Measurements from ENCODE around the gene SLC12A7.

SLC12A7 gene

GRCh38 chr5:1014346-1014745 is 97.5 kb downstream of the SLC12A7 start:
- DNase-seq: no peak

GRCh38 chr5:1013948-1014301 is 97.9 kb downstream of the SLC12A7 start:
- DNase-seq: no peak

- no peak for DNase-seq
These were observed 98.5 kb downstream of the SLC12A7 start for GRCh38 chr5:1013238-1013947.

- no peak for DNase-seq
These were observed 99.0 kb downstream of the SLC12A7 start for GRCh38 chr5:1012900-1013237.

- DNase-seq: no peak
These were observed 99.5 kb downstream of the SLC12A7 start for GRCh38 chr5:1012313-1012841.

GRCh38 chr5:1011741-1012312 is 100.0 kb downstream of the SLC12A7 start:
- no peak for DNase-seq

GRCh38 chr5:1011226-1011631 is 100.6 kb downstream of the SLC12A7 start:
- DNase-seq: no peak

GRCh38 chr5:1010641-1011046 is 101.2 kb downstream of the SLC12A7 start:
- no peak for DNase-seq

- DNase-seq: no peak
These were observed 101.7 kb downstream of the SLC12A7 start for GRCh38 chr5:1010181-1010510.

GRCh38 chr5:1009359-1010180 is 102.3 kb downstream of the SLC12A7 start:
- no peak for DNase-seq

- DNase-seq: peak; percentile 15
These were observed 103.2 kb downstream of the SLC12A7 start, which contains the start of gene NKD2 for GRCh38 chr5:1008451-1009358. NKD2 (plus strand) TSS chr5:1008802; CDS start chr5:1009058, 256 bp downstream.

GRCh38 chr5:1007681-1008450 is 104.0 kb downstream of the SLC12A7 start:
- DNase-seq: no peak

GRCh38 chr5:1007221-1007680 is 104.6 kb downstream of the SLC12A7 start:
- DNase-seq: no peak

- no peak for DNase-seq
These were observed 105.2 kb downstream of the SLC12A7 start for GRCh38 chr5:1006656-1007071.

- no peak for DNase-seq
These were observed 105.8 kb downstream of the SLC12A7 start for GRCh38 chr5:1005904-1006655.

- DNase-seq: no peak
These were observed 106.5 kb downstream of the SLC12A7 start for GRCh38 chr5:1005249-1005851.

GRCh38 chr5:1004461-1005248 is 107.2 kb downstream of the SLC12A7 start:
- no peak for DNase-seq

GRCh38 chr5:1003296-1003937 is 108.4 kb downstream of the SLC12A7 start:
- DNase-seq: peak; percentile 19

- DNase-seq: no peak
These were observed 109.0 kb downstream of the SLC12A7 start for GRCh38 chr5:1002836-1003235.

GRCh38 chr5:1002271-1002546 is 109.7 kb downstream of the SLC12A7 start:
- DNase-seq: no peak

Data from NCI-H1048 (cell line).